IMR-90 (cell line): ENCODE data around the gene HNF1B. TPM values are rescaled to one million over a fixed set of nuclear protein-coding genes. Genes with fewer than 3 reads are reported as not detected.
A peak's percentile ranks its signal among the peaks of the same experiment; 100 is the strongest.

Experiments
- ATAC-seq: fragments of 200-7000 bp; cut with Tn5 transposase; 2 replicates; pipeline ENCODE4 v1.9.1; 2020; ENCODE audit warnings: low read depth, mild to moderate bottlenecking, moderate library complexity
- BruUV-seq: library from RNA; stranded (reverse); fragments of 400-500 nt; replicated peaks from 2 replicates; lab custom pipeline; 2021; lab: Mats Ljungman, UMichigan
- CTCF ChIA-PET: fragments of 300-600 bp; formaldehyde crosslinking; extraction: SDS; loops from one replicate; lab custom pipeline; 2021; ENCODE audit warnings: antibody characterized with exemption; lab: Yijun Ruan, JAX
- POLR2A ChIA-PET: fragments of 300-600 bp; sonication (Branson Sonifier 250); formaldehyde crosslinking; loops from one replicate; lab custom pipeline; 2022; ENCODE audit warnings: antibody characterized with exemption; ENCODE audit not compliant: unreplicated experiment; lab: Charles Lee
- DNase-seq: peaks from one replicate; pipeline ENCODE4 v3.0.0; 2013
- H2AFZ ChIP-seq: replicated peaks from 2 replicates; pipeline ENCODE3; 2013; ENCODE audit warnings: low read length, mild to moderate bottlenecking; ENCODE audit not compliant: poor library complexity
- H2AK5ac ChIP-seq: 2 replicates; pipeline ENCODE4 v1.6.1; 2013; ENCODE audit warnings: low read depth, low read length, inconsistent platforms
- H2AK9ac ChIP-seq: replicated peaks from 2 replicates; pipeline ENCODE3; 2013; ENCODE audit warnings: mild to moderate bottlenecking, low read depth, low read length, moderate library complexity; ENCODE audit not compliant: poor library complexity
- H2BK120ac ChIP-seq: 2 replicates; pipeline ENCODE4 v1.6.1; 2013; ENCODE audit warnings: low read depth, low read length, inconsistent platforms
- H2BK15ac ChIP-seq: 3 replicates; pipeline ENCODE4 v1.6.1; 2013; ENCODE audit warnings: low read depth, low read length, inconsistent platforms
- H2BK20ac ChIP-seq: 2 replicates; pipeline ENCODE4 v1.6.1; 2013; ENCODE audit warnings: low read depth, mild to moderate bottlenecking, inconsistent platforms, low read length, moderate library complexity
- H2BK5ac ChIP-seq: 2 replicates; pipeline ENCODE4 v1.6.1; 2013; ENCODE audit warnings: mild to moderate bottlenecking, low read depth, low read length, inconsistent platforms; ENCODE audit not compliant: poor library complexity, severe bottlenecking
- H3K14ac ChIP-seq: replicated peaks from 2 replicates; pipeline ENCODE4 v1.6.1; 2013; ENCODE audit warnings: low read depth, low read length, inconsistent platforms
- H3K18ac ChIP-seq: 2 replicates; pipeline ENCODE4 v1.6.1; 2013; ENCODE audit warnings: low read depth, low read length, control low read depth
- H3K23ac ChIP-seq: 2 replicates; pipeline ENCODE4 v1.6.1; 2013; ENCODE audit warnings: low read depth, low read length, inconsistent platforms
- H3K27ac ChIP-seq: 2 replicates; pipeline ENCODE4 v1.5.1; 2013; ENCODE audit warnings: mild to moderate bottlenecking, control low read depth, low read length; ENCODE audit not compliant: insufficient read depth
- H3K27me3 ChIP-seq: 2 replicates; pipeline ENCODE4 v1.6.1; 2013; ENCODE audit warnings: low read length; ENCODE audit not compliant: control insufficient read depth, insufficient read depth
- H3K36me3 ChIP-seq: 2 replicates; pipeline ENCODE4 v1.6.1; 2013; ENCODE audit warnings: low read length, mixed read lengths; ENCODE audit not compliant: control insufficient read depth, insufficient read depth
- H3K4ac ChIP-seq: 2 replicates; pipeline ENCODE4 v1.6.1; 2013; ENCODE audit warnings: low read depth, low read length, inconsistent platforms
- H3K4me1 ChIP-seq: 2 replicates; pipeline ENCODE4 v1.6.1; 2013; ENCODE audit warnings: low read length, mixed read lengths; ENCODE audit not compliant: control insufficient read depth, insufficient read depth
- H3K4me2 ChIP-seq: 2 replicates; pipeline ENCODE4 v1.6.1; 2013; ENCODE audit warnings: low read depth, mild to moderate bottlenecking, control low read depth, low read length, moderate library complexity
- H3K4me3 ChIP-seq: 2 replicates; pipeline ENCODE4 v1.5.1; 2013; ENCODE audit warnings: low read depth, mild to moderate bottlenecking, control low read depth, low read length, moderate library complexity; ENCODE audit not compliant: insufficient read depth
- H3K56ac ChIP-seq: 2 replicates; pipeline ENCODE4 v1.6.1; 2013; ENCODE audit warnings: low read length, inconsistent platforms; ENCODE audit not compliant: insufficient read depth; ENCODE audit errors: extremely low read depth
- H3K79me1 ChIP-seq, 2 experiments: 2 replicates each; pipeline ENCODE4 v1.6.1; 2013; ENCODE audit warnings: low read length in 2 of 2, inconsistent platforms in 1 of 2, low read depth in 1 of 2
- H3K9ac ChIP-seq: 2 replicates; pipeline ENCODE4 v1.6.1; 2013; ENCODE audit warnings: low read depth, low read length, control low read depth
- H3K9me1 ChIP-seq: 2 replicates; pipeline ENCODE4 v1.6.1; 2013; ENCODE audit warnings: low read length, inconsistent platforms; ENCODE audit not compliant: insufficient read depth
- H3K9me3 ChIP-seq: 2 replicates; pipeline ENCODE4 v1.6.1; 2013; ENCODE audit warnings: low read length; ENCODE audit not compliant: control insufficient read depth, insufficient read depth
- H4K20me1 ChIP-seq: 2 replicates; pipeline ENCODE4 v1.6.1; 2013; ENCODE audit warnings: low read length, inconsistent platforms; ENCODE audit not compliant: insufficient read depth
- H4K5ac ChIP-seq: 2 replicates; pipeline ENCODE4 v1.6.1; 2013; ENCODE audit warnings: mild to moderate bottlenecking, low read depth, low read length, control low read depth
- H4K8ac ChIP-seq, 2 experiments: 2 replicates each; pipeline ENCODE4 v1.6.1; 2013; ENCODE audit warnings: low read depth in 2 of 2, low read length in 2 of 2, control low read depth in 1 of 2, inconsistent platforms in 1 of 2
- H4K91ac ChIP-seq: 2 replicates; pipeline ENCODE4 v1.6.1; 2013; ENCODE audit warnings: low read depth, low read length, inconsistent platforms; ENCODE audit not compliant: insufficient read depth
- BHLHE40 ChIP-seq: fragments of 150-350 bp; IDR thresholded peaks from 2 replicates; pipeline ENCODE4 v1.6.1; 2016; ENCODE audit warnings: mild to moderate bottlenecking, low read depth, low read length
- CEBPB ChIP-seq: IDR thresholded peaks from 2 replicates; pipeline ENCODE4 v1.6.1; 2012; ENCODE audit warnings: low read depth, low read length, improper control_type of control experiment
- CHD1 ChIP-seq: IDR thresholded peaks from 2 replicates; pipeline ENCODE4 v1.6.1; 2012; ENCODE audit warnings: low read depth, low read length, improper control_type of control experiment
- CTCF ChIP-seq: conservative IDR thresholded peaks from 2 replicates; pipeline ENCODE4 v1.5.1; 2012; ENCODE audit warnings: mild to moderate bottlenecking, low read depth, low read length, improper control_type of control experiment
- ELK1 ChIP-seq: fragments of 150-350 bp; IDR thresholded peaks from 2 replicates; pipeline ENCODE4 v1.6.1; 2016; ENCODE audit warnings: low read depth, mild to moderate bottlenecking, low read length, moderate library complexity, borderline replicate concordance
- FOS ChIP-seq: fragments of 150-350 bp; IDR thresholded peaks from 2 replicates; pipeline ENCODE4 v1.6.1; 2016; ENCODE audit warnings: low read depth, low read length
- MAFK ChIP-seq: IDR thresholded peaks from 2 replicates; pipeline ENCODE4 v1.6.1; 2012; ENCODE audit warnings: low read depth, low read length, improper control_type of control experiment
- MAZ ChIP-seq: IDR thresholded peaks from 2 replicates; pipeline ENCODE4 v1.6.1; 2012; ENCODE audit warnings: low read depth, mild to moderate bottlenecking, low read length, improper control_type of control experiment, moderate library complexity, borderline replicate concordance
- MXI1 ChIP-seq: IDR thresholded peaks from 2 replicates; pipeline ENCODE4 v1.6.1; 2012; ENCODE audit warnings: low read depth, mild to moderate bottlenecking, low read length, moderate library complexity, borderline replicate concordance
- NFE2L2 ChIP-seq: fragments of 150-350 bp; IDR thresholded peaks from 2 replicates; pipeline ENCODE4 v1.6.1; 2016; ENCODE audit warnings: low read depth, mild to moderate bottlenecking, low read length
- POLR2A ChIP-seq: IDR thresholded peaks from 2 replicates; pipeline ENCODE4 v1.6.1; 2012; ENCODE audit warnings: mild to moderate bottlenecking, low read depth, low read length
- RAD21 ChIP-seq: IDR thresholded peaks from 2 replicates; pipeline ENCODE4 v1.6.1; 2012; ENCODE audit warnings: low read length, improper control_type of control experiment
- RCOR1 ChIP-seq: IDR thresholded peaks from 2 replicates; pipeline ENCODE4 v1.6.1; 2012; ENCODE audit warnings: mild to moderate bottlenecking, low read length, improper control_type of control experiment; ENCODE audit not compliant: insufficient replicate concordance
- RFX5 ChIP-seq: IDR thresholded peaks from 2 replicates; pipeline ENCODE4 v1.8.0; 2012; ENCODE audit warnings: low read depth, mild to moderate bottlenecking, low read length, moderate library complexity
- SMC3 ChIP-seq: fragments of 150-350 bp; IDR thresholded peaks from 2 replicates; pipeline ENCODE4 v1.6.1; 2016; ENCODE audit warnings: low read depth, mild to moderate bottlenecking, antibody characterized with exemption, low read length, moderate library complexity
- USF2 ChIP-seq: fragments of 150-350 bp; IDR thresholded peaks from 2 replicates; pipeline ENCODE4 v1.6.1; 2017; ENCODE audit warnings: mild to moderate bottlenecking, antibody characterized with exemption, low read length, low read depth
- WGBS, 2 experiments: methylation state at CpG; one replicate each; pipeline versions ENCODE4 v1.1.5 to v1.1.7; 2013; ENCODE audit warnings: missing lambda C conversion rate in 2 of 2; ENCODE audit not compliant: insufficient read length in 1 of 2; ENCODE audit errors: extremely low coverage in 2 of 2; 5-methylcytosine and 5-hydroxymethylcytosine counted together
- dilution Hi-C: fragments of 300-500 bp; cut with HindIII; formaldehyde crosslinking; loops from one replicate; pipeline ENCODE4 v1.14.3; 2018; ENCODE audit warnings: low sequenced_read_pairs; ENCODE audit not compliant: unreplicated experiment
- in situ Hi-C: fragments of 300-500 bp; cut with MboI; formaldehyde crosslinking; loops from 3 replicates; pipeline ENCODE4 v1.14.3; 2019; ENCODE audit warnings: low sequenced_read_pairs, inconsistent platforms, mixed read lengths
- intact Hi-C: fragments of 100-400 bp; cut with micrococcal nuclease; formaldehyde crosslinking; loops from 2 replicates; pipeline ENCODE4 v1.10.0; 2022
- polyA plus RNA-seq, 3 experiments: library from polyadenylated mRNA; depleted of rRNA; stranded (reverse); fragments of >200 nt; gene quantifications; 2 replicates each; pipeline ENCODE4 v1.2.3, GENCODE V29; 2012; ENCODE audit warnings: low replicate concordance in 1 of 3
- total RNA-seq: library from RNA; depleted of rRNA; stranded (reverse); fragments of >200 nt; gene quantifications from 2 replicates; pipeline ENCODE4 v1.2.3, GENCODE V29; 2012

Gene HNF1B
- total and polyA plus RNA-seq, 2 of the 4 experiments (the other 2 are of a cell fraction) = not detected

- Histone ChIP-seq H3K18ac (no peak overlapping the region), H2AFZ (peak overlapping the region; percentile 66), H3K4me1 (no peaks in the 10 kb centered on the region), H3K4me3 (no peak overlapping the region), H4K20me1 (no peaks in the 10 kb centered on the region), H2BK15ac (no peak overlapping the region), H3K56ac (no peak overlapping the region), H3K9me1 (peaks cover 2% of the 10 kb centered on the region; the same call in 1 of the 2 replicates), H3K79me1 (no peaks in the 10 kb centered on the region), H3K9ac (no peak overlapping the region), H3K4ac (no peak overlapping the region), H2BK5ac (no peak overlapping the region), H2BK20ac (no peak overlapping the region), H2AK5ac (no peak overlapping the region), H3K9me3 (no peaks in the 10 kb centered on the region), H3K4me2 (no peak overlapping the region), H4K8ac (no peak overlapping the region), H3K23ac (no peak overlapping the region), H3K36me3 (no peaks in the 10 kb centered on the region), H4K5ac (no peak overlapping the region), H3K27me3 (peaks cover 10% of the 10 kb centered on the region), H2AK9ac (no peak overlapping the region), H3K27ac (no peak overlapping the region), H4K91ac (no peak overlapping the region), H2BK120ac (no peak overlapping the region), H3K14ac (no peak overlapping the region)
- no TSS peak for BruUV-seq
- intact Hi-C loops (no loop called here), in situ Hi-C loops (loop anchor here (10.0 kb wide), 1 partner anchor 56 kb away; no protein-coding TSS in a partner anchor), dilution Hi-C loops (no loop called here)
- TF ChIP-seq BHLHE40 (no peak), RCOR1 (no peak), FOS (no peak), RFX5 (no peak), MAZ (no peak), POLR2A (no peak), ELK1 (no peak), RAD21 (no peak), CEBPB (no peak), CHD1 (no peak), MAFK (no peak), USF2 (no peak), NFE2L2 (no peak), CTCF (no peak), SMC3 (no peak), MXI1 (no peak)
- no CpG with 5 or more reads among the region's 5 CpGs for WGBS, 2 experiments
- CTCF ChIA-PET = no interaction called here
- POLR2A ChIA-PET = interaction anchor here (0.6 kb wide), 1 partner anchor 304 kb away, joined by 6 read pairs; no protein-coding TSS in a partner anchor
- no peak for ATAC-seq
- DNase-seq = no peak
Measured at GRCh38 chr17:37759014-37759637, 14.3 kb upstream of the HNF1B start.
